GM23338 (cell line): ENCODE measurements around the gene JMY. TPM values are rescaled to one million over a fixed set of nuclear protein-coding genes. Genes with fewer than 3 reads are reported as not detected.

Experiments
- ATAC-seq: fragments of 200-7000 bp; cut with Tn5 transposase; 3 replicates; pipeline ENCODE4 v1.9.1; 2020
- DNase-seq: peaks from one replicate; pipeline ENCODE4 v3.0.0-alpha.2; 2015; ENCODE audit warnings: low spot score
- H2AFZ ChIP-seq: fragments of 200-600 bp; sonication (generic); 2 replicates; pipeline ENCODE4 v1.8.0; 2016; ENCODE audit warnings: antibody characterized with exemption, mild to moderate bottlenecking, moderate library complexity
- H3F3A ChIP-seq: fragments of 200-600 bp; sonication (generic); replicated peaks from 2 replicates; pipeline ENCODE4 v1.8.0; 2017; ENCODE audit warnings: antibody characterized with exemption, mixed run types, low read depth
- H3K27ac ChIP-seq: fragments of 200-600 bp; sonication (generic); 2 replicates; pipeline ENCODE4 v1.6.1; 2016; ENCODE audit warnings: low read depth
- H3K27me3 ChIP-seq: fragments of 200-600 bp; sonication (generic); 2 replicates; pipeline ENCODE4 v1.8.0; 2016; ENCODE audit warnings: mild to moderate bottlenecking, mixed run types, moderate library complexity; ENCODE audit not compliant: insufficient read depth
- H3K36me3 ChIP-seq: fragments of 200-600 bp; sonication (generic); 2 replicates; pipeline ENCODE4 v1.8.0; 2016; ENCODE audit warnings: mild to moderate bottlenecking; ENCODE audit not compliant: insufficient read depth
- H3K4me1 ChIP-seq: fragments of 200-600 bp; sonication (generic); 2 replicates; pipeline ENCODE4 v1.8.0; 2016; ENCODE audit warnings: mild to moderate bottlenecking, moderate library complexity; ENCODE audit not compliant: insufficient read depth
- H3K4me2 ChIP-seq: fragments of 200-600 bp; sonication (generic); 2 replicates; pipeline ENCODE4 v1.7.1; 2017; ENCODE audit warnings: mixed run types
- H3K4me3 ChIP-seq: fragments of 200-600 bp; sonication (generic); 2 replicates; pipeline ENCODE4 v1.6.1; 2016; ENCODE audit warnings: mixed run types
- H3K79me2 ChIP-seq: fragments of 200-600 bp; sonication (generic); replicated peaks from 2 replicates; pipeline ENCODE4 v1.8.0; 2017; ENCODE audit warnings: mild to moderate bottlenecking; ENCODE audit not compliant: insufficient read depth
- H3K9me2 ChIP-seq: fragments of 200-600 bp; sonication (generic); 2 replicates; pipeline ENCODE4 v1.8.0; 2017; ENCODE audit not compliant: insufficient read depth
- H4K20me1 ChIP-seq: fragments of 200-600 bp; sonication (generic); replicated peaks from 2 replicates; pipeline ENCODE4 v1.8.0; 2017; ENCODE audit warnings: mild to moderate bottlenecking; ENCODE audit not compliant: insufficient read depth
- H3K27ac Mint-ChIP-seq: 2 replicates; pipeline ENCODE4 v1.8.0; 2020; ENCODE audit warnings: inconsistent platforms, mild to moderate bottlenecking, moderate library complexity, mixed read lengths
- H3K27me3 Mint-ChIP-seq: 3 replicates; pipeline ENCODE4 v1.8.0; 2022; ENCODE audit warnings: low read depth, mild to moderate bottlenecking, moderate library complexity, mixed read lengths, inconsistent platforms; ENCODE audit not compliant: insufficient read depth, poor library complexity
- H3K36me3 Mint-ChIP-seq: 3 replicates; pipeline ENCODE4 v1.8.0; 2021; ENCODE audit warnings: low read depth, mild to moderate bottlenecking, inconsistent platforms, moderate library complexity, mixed read lengths
- H3K4me1 Mint-ChIP-seq: 3 replicates; pipeline ENCODE4 v1.8.0; 2020; ENCODE audit warnings: mild to moderate bottlenecking, inconsistent platforms, mixed read lengths
- H3K4me3 Mint-ChIP-seq: 3 replicates; pipeline ENCODE4 v1.8.0; 2021; ENCODE audit warnings: moderate library complexity, mild to moderate bottlenecking, inconsistent platforms, mixed read lengths
- H3K9me3 Mint-ChIP-seq: 3 replicates; pipeline ENCODE4 v1.8.0; 2020; ENCODE audit warnings: moderate library complexity, mild to moderate bottlenecking, inconsistent platforms, mixed read lengths
- CREB1 ChIP-seq: fragments of 250-450 bp; sonication (Bioruptor Pico); IDR thresholded peaks from 2 replicates; pipeline ENCODE4 v1.5.0; 2020; ENCODE audit warnings: low read depth, mild to moderate bottlenecking, moderate library complexity
- CTCF ChIP-seq, 2 experiments: fragments of 200-600 bp in 1 of 2; sonication (generic) in 1 of 2; conservative IDR thresholded peaks; 2 replicates each; pipeline versions ENCODE4 v1.5.1 to v1.6.1; 2016 to 2017; ENCODE audit warnings: antibody characterized with exemption in 2 of 2, low read depth in 2 of 2, mild to moderate bottlenecking in 2 of 2, moderate library complexity in 1 of 2
- EZH2 ChIP-seq: fragments of 200-600 bp; sonication (generic); IDR thresholded peaks from one replicate; pipeline ENCODE4 v1.8.0; 2017; ENCODE audit warnings: antibody characterized with exemption, mild to moderate bottlenecking, low read depth; ENCODE audit not compliant: unreplicated experiment
- REST ChIP-seq: IDR thresholded peaks from one replicate; pipeline ENCODE4 v1.6.1; 2018; ENCODE audit warnings: antibody characterized with exemption; ENCODE audit not compliant: unreplicated experiment
- ZNF114 ChIP-seq: fragments of 250-450 bp; sonication (Bioruptor Pico); IDR thresholded peaks from 2 replicates; pipeline ENCODE4 v1.5.0; 2020; ENCODE audit warnings: mild to moderate bottlenecking, moderate library complexity
- ZNF331 ChIP-seq: fragments of 250-450 bp; sonication (Bioruptor Pico); IDR thresholded peaks from 2 replicates; pipeline ENCODE4 v1.5.0; 2020; ENCODE audit warnings: low read depth, mild to moderate bottlenecking, moderate library complexity
- polyA plus RNA-seq: library from polyadenylated mRNA; unstranded; fragments of >200 nt; fragmentation: Nextera tagmentation; extraction: Ambion mirVana; gene quantifications from 2 replicates; pipeline ENCODE4 v1.2.1, GENCODE V29; 2016
- total RNA-seq: library from RNA; depleted of rRNA; stranded (reverse); fragments of >200 nt; shearing (Covaris generic); gene quantifications from 2 replicates; pipeline ENCODE4 v1.2.3, GENCODE V29; 2014

Gene JMY
- total and polyA plus RNA-seq, 2 experiments from 2014 or later = 6.2 to 18.4 TPM

- Histone ChIP-seq H3K9me2 (no peaks in the 10 kb centered on the region), H3K79me2 (no peaks in the 10 kb centered on the region), H3K4me2 (no peak overlapping the region), H3K4me3 (no peak overlapping the region), H4K20me1 (no peaks in the 10 kb centered on the region), H2AFZ (no peak overlapping the region), H3K27me3 (no peaks in the 10 kb centered on the region), H3K4me1 (no peaks in the 10 kb centered on the region), H3F3A (no peaks in the 10 kb centered on the region), H3K27ac (no peak overlapping the region), H3K36me3 (no peaks in the 10 kb centered on the region)
- H3K27me3 Mint-ChIP-seq = peaks cover 6% of the 10 kb centered on the region
- DNase-seq (no peak), ATAC-seq (no peak)
- no peak overlapping the region for H3K4me3 Mint-ChIP-seq
- H3K4me1 Mint-ChIP-seq = no peaks in the 10 kb centered on the region
- TF ChIP-seq CTCF (conservative IDR thresholded peaks at IDR 0.05; ENCODE audit: low read depth in 2 of 2) = no peak
- TF ChIP-seq REST = no peak
- no peak for TF ChIP-seq ZNF331 (CRISPR knock-in tag)
- no peak for TF ChIP-seq EZH2
- no peak overlapping the region for H3K27ac Mint-ChIP-seq
- H3K9me3 Mint-ChIP-seq = peaks cover 7% of the 10 kb centered on the region; the same call in 2 of the 3 replicates
- H3K36me3 Mint-ChIP-seq = peaks cover 6% of the 10 kb centered on the region; the same call in 2 of the 3 replicates
Measured at GRCh38 chr5:79346420-79346824, 110.5 kb downstream of the JMY start.

DNA sequence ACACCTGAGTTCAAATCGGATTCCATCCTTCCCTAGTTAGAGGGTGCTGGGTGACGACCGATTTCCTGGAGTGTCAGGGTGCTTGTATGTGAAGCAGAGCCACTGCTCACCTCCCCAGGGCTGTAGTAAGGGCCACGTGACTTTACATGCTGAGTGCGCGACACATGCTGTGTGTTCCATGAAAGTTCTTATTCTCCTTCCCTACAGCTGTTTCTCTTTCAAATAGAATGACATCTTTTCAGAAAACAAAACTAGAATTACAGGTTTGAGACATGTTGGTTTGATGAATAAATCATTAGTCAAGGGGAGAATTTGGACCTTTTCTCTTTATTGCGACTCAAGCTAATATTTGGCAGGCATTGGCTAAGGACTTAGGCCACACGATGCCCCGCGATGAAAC, 113.1 kb downstream of the JMY start:
- Mint-ChIP-seq H3K27me3 (peaks cover 5% of the 10 kb centered on the region), H3K4me3 (no peak overlapping the region), H3K4me1 (no peaks in the 10 kb centered on the region), H3K27ac (no peak overlapping the region), H3K36me3 (peaks cover 18% of the 10 kb centered on the region), H3K9me3 (peaks cover 25% of the 10 kb centered on the region)
- no peak overlapping the region for H3K4me2 ChIP-seq
- no peaks in the 10 kb centered on the region for H3K4me1 ChIP-seq
- H4K20me1 ChIP-seq = no peaks in the 10 kb centered on the region
- no peaks in the 10 kb centered on the region for H3K36me3 ChIP-seq
- no peak overlapping the region for H2AFZ ChIP-seq
- H3K9me2 ChIP-seq = no peaks in the 10 kb centered on the region
- DNase-seq = no peak
- no peak for ATAC-seq
- no peaks in the 10 kb centered on the region for H3K27me3 ChIP-seq
- H3K79me2 ChIP-seq = no peaks in the 10 kb centered on the region
- no peaks in the 10 kb centered on the region for H3F3A ChIP-seq
- TF ChIP-seq CREB1 (no peak), ZNF114 (CRISPR knock-in tag) (no peak), REST (no peak)
- H3K4me3 ChIP-seq = no peak overlapping the region
- H3K27ac ChIP-seq = no peak overlapping the region
